ENCODE results near the gene CRACDL. TPM values are rescaled to one million over a fixed set of nuclear protein-coding genes. Genes with fewer than 3 reads are reported as not detected.

The CRACDL gene
- total RNA-seq, 1 donor from 2014 or later: 1.6 TPM

GRCh38 chr2:98777076-98777475 lies 158.9 kb downstream of the CRACDL start:
- Mint-ChIP-seq H3K4me1 (ENCODE audit: low read depth) (no peaks in the 10 kb centered on the region), H3K4me3 (ENCODE audit: low read depth) (no peak overlapping the region), H3K27me3 (peaks cover 8% of the 10 kb centered on the region), H3K27ac (no peak overlapping the region), H3K9me3 (ENCODE audit: low read depth) (peaks cover 10% of the 10 kb centered on the region), H3K36me3 (ENCODE audit: insufficient read depth) (no peaks in the 10 kb centered on the region)
- TF ChIP-seq, protein P1, sequence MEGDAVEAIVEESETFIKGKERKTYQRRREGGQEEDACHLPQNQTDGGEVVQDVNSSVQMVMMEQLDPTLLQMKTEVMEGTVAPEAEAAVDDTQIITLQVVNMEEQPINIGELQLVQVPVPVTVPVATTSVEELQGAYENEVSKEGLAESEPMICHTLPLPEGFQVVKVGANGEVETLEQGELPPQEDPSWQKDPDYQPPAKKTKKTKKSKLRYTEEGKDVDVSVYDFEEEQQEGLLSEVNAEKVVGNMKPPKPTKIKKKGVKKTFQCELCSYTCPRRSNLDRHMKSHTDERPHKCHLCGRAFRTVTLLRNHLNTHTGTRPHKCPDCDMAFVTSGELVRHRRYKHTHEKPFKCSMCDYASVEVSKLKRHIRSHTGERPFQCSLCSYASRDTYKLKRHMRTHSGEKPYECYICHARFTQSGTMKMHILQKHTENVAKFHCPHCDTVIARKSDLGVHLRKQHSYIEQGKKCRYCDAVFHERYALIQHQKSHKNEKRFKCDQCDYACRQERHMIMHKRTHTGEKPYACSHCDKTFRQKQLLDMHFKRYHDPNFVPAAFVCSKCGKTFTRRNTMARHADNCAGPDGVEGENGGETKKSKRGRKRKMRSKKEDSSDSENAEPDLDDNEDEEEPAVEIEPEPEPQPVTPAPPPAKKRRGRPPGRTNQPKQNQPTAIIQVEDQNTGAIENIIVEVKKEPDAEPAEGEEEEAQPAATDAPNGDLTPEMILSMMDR (IDR thresholded peaks at IDR 0.05; ENCODE audit: unreplicated experiment): no peak
- DNase-seq (ENCODE audit: low spot score, unreplicated experiment): no peak

GRCh38 chr2:98776136-98776535 lies 159.9 kb downstream of the CRACDL start:
- Mint-ChIP-seq H3K4me3 (ENCODE audit: low read depth) (no peak overlapping the region), H3K9me3 (ENCODE audit: low read depth) (peaks cover under 1% of the 10 kb centered on the region), H3K36me3 (ENCODE audit: insufficient read depth) (no peaks in the 10 kb centered on the region), H3K27me3 (peaks cover 14% of the 10 kb centered on the region), H3K27ac (no peak overlapping the region), H3K4me1 (ENCODE audit: low read depth) (no peaks in the 10 kb centered on the region)
- TF ChIP-seq, protein P1 (IDR thresholded peaks at IDR 0.05; ENCODE audit: unreplicated experiment): no peak
- DNase-seq (ENCODE audit: low spot score, unreplicated experiment): no peak

DNA sequence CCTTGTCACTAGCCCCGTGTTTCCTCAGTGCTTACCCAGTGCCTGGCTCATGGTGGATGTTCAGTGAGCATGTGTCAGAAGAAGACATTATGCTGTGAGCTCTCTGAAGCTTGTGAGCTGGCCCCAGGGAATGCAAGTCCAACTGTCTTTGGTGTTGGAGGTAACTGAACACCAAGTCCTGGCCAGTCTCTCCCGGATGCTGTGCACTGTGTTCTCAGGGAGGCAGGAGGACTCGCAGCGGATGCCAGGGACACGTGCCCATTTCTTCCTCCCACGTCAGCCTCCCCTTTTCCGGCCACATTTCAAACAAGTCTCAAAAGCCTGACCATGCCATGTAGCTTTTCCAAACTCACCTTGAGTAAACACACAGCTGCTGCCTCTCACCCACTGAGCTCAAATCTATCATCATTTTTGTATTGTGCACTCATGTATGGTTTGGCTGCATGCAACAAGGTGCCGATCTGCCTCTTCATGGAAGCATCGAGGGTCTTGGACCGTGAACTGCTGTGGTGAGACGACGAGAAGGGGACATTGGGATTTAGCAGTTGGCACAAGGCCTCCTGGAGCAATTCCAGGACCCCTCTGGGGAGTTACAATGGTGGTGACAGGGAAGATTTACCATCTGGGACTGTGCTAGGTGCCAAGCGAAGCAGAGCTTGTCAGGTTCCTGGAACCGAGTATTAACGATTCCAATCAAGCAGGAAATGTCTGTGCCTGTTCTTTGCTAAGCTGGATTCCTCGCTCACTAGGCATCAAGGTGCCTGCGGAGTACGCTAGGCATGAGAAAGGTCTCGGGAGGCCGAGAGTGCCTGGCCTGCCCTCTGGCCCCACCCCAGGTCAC lies 160.7 kb downstream of the CRACDL start:
- no peak overlapping the region for H3K27ac Mint-ChIP-seq

DNA sequence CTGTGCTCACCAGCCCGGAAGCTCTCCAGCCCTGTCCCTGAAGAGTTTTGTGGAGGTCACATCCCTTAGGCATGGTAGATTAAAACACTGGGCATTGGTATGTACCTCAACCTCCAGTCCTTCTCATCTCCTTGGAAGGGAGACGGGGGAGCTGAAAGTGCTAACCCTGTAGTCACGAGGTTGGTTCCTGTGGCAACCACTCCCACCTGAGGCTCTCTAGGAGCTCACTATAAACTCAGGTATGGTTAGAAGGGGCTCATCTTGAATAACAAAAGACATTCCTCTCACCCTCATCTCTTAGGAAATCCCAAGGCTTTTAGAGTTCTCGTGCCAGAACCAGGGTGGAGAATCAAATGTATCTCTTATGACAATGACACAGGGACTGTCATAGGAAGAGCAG lies 162.1 kb downstream of the CRACDL start:
- Mint-ChIP-seq H3K4me1 (ENCODE audit: low read depth) (peaks cover 3% of the 10 kb centered on the region), H3K27ac (no peak overlapping the region), H3K27me3 (peaks cover 19% of the 10 kb centered on the region), H3K9me3 (ENCODE audit: low read depth) (no peaks in the 10 kb centered on the region), H3K36me3 (ENCODE audit: insufficient read depth) (no peaks in the 10 kb centered on the region), H3K4me3 (ENCODE audit: low read depth) (no peak overlapping the region)
- no peak for DNase-seq (ENCODE audit: low spot score, unreplicated experiment)
- TF ChIP-seq, protein P1 (IDR thresholded peaks at IDR 0.05; ENCODE audit: unreplicated experiment): no peak

More for the DNA sequence above, 160.7 kb downstream of the CRACDL start:
- H3K4me1 Mint-ChIP-seq (ENCODE audit: low read depth): no peaks in the 10 kb centered on the region
- no peaks in the 10 kb centered on the region for H3K36me3 Mint-ChIP-seq (ENCODE audit: insufficient read depth)
- H3K9me3 Mint-ChIP-seq (ENCODE audit: low read depth): no peaks in the 10 kb centered on the region
- H3K4me3 Mint-ChIP-seq (ENCODE audit: low read depth): no peak overlapping the region
- TF ChIP-seq, protein P1 (IDR thresholded peaks at IDR 0.05; ENCODE audit: unreplicated experiment): no peak
- no peak for DNase-seq (ENCODE audit: low spot score, unreplicated experiment)
- H3K27me3 Mint-ChIP-seq: peaks cover 16% of the 10 kb centered on the region

DNA sequence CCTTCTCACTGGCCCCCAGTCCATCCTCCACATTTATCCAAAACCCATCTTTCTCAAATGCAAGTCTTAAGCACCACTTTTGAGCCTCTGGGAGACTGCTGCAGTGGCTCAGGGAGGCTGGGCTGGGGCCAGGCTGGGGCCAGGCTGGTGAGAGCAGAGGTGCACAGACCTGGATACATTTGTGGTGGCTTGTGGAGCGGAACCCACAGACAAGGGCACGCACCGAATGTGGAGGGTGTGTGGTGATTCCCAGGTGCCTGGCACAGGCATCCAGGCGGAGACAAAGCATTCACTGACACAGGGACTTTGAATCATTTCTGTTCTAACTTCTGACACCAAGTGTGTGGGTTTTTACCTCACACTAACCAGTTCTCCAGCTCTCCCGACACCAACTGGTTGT lies 162.9 kb downstream of the CRACDL start:
- Mint-ChIP-seq H3K9me3 (ENCODE audit: low read depth) (no peaks in the 10 kb centered on the region), H3K36me3 (ENCODE audit: insufficient read depth) (no peaks in the 10 kb centered on the region), H3K27ac (no peak overlapping the region), H3K4me1 (ENCODE audit: low read depth) (peaks cover 3% of the 10 kb centered on the region), H3K27me3 (peaks cover 19% of the 10 kb centered on the region), H3K4me3 (ENCODE audit: low read depth) (no peak overlapping the region)
- TF ChIP-seq, protein P1 (IDR thresholded peaks at IDR 0.05; ENCODE audit: unreplicated experiment): no peak
- no peak for DNase-seq (ENCODE audit: low spot score, unreplicated experiment)
